ENCODE measurements around the gene AKTIP. TPM values are rescaled to one million over a fixed set of nuclear protein-coding genes. Genes with fewer than 3 reads are reported as not detected.

AKTIP gene
- total and polyA plus RNA-seq, 12 donors = 16.0 to 43.5 (median 31.3) TPM

- no peaks in the 10 kb centered on the region for H3K27me3 ChIP-seq
- H3K27ac ChIP-seq = no peak overlapping the region
- DNase-seq = no peak
- intact Hi-C loops (cut with DNase I) = no loop called here
- peaks cover 0 to 40% of the 10 kb centered on the region in 2 donors for H3K36me3 ChIP-seq (replicated peaks in 1 of 2)
- TF ChIP-seq CTCF (IDR thresholded peaks at IDR 0.05) (no peak), POLR2A (IDR thresholded peaks at IDR 0.05) (no peak)
- no peaks in the 10 kb centered on the region for H3K9me3 ChIP-seq (replicated peaks in 1 of 3)
- no peaks in the 10 kb centered on the region for H3K4me1 ChIP-seq (replicated peaks in 1 of 2)
- WGBS, 4 donors = 74 to 82% (median 79%) methylated on average over 1 of the region's 1 CpG
- H3K4me3 ChIP-seq = no peak overlapping the region
These were observed 13.3 kb downstream of the AKTIP start for GRCh38 chr16:53489755-53490154.

GRCh38 chr16:53486230-53486629, 16.8 kb downstream of the AKTIP start:
- no peak overlapping the region for H3K4me3 ChIP-seq
- intact Hi-C loops (cut with DNase I) = no loop called here
- DNase-seq = no peak
- no peaks in the 10 kb centered on the region for H3K9me3 ChIP-seq (replicated peaks in 1 of 3)
- no peak overlapping the region for H3K27ac ChIP-seq
- no peak for TF ChIP-seq CTCF (IDR thresholded peaks at IDR 0.05)
- TF ChIP-seq POLR2A (IDR thresholded peaks at IDR 0.05) = no peak
- H3K27me3 ChIP-seq = no peaks in the 10 kb centered on the region
- H3K36me3 ChIP-seq (replicated peaks in 1 of 2) = peaks cover 0 to 49% of the 10 kb centered on the region in 2 donors
- no peaks in the 10 kb centered on the region for H3K4me1 ChIP-seq (replicated peaks in 1 of 2)

- Histone ChIP-seq H3K27me3 (no peaks in the 10 kb centered on the region), H3K4me1 (replicated peaks in 1 of 2) (no peaks in the 10 kb centered on the region), H3K27ac (no peak overlapping the region), H3K36me3 (replicated peaks in 1 of 2) (peaks cover 0 to 54% of the 10 kb centered on the region in 2 donors), H3K9me3 (replicated peaks in 1 of 3) (no peaks in the 10 kb centered on the region), H3K4me3 (no peak overlapping the region)
- TF ChIP-seq CTCF (IDR thresholded peaks at IDR 0.05) (no peak), POLR2A (IDR thresholded peaks at IDR 0.05) (no peak)
- intact Hi-C loops (cut with DNase I) = no loop called here
- WGBS, 4 donors = 94 to 97% (median 95%) methylated on average over 2 of the region's 2 CpGs
- no peak for DNase-seq
These were observed 18.5 kb downstream of the AKTIP start for GRCh38 chr16:53484542-53484941.

GRCh38 chr16:53482123-53482522, 20.9 kb downstream of the AKTIP start:
- H3K27ac ChIP-seq = no peak overlapping the region
- no peak for TF ChIP-seq CTCF (IDR thresholded peaks at IDR 0.05)
- no peak for TF ChIP-seq POLR2A (IDR thresholded peaks at IDR 0.05)
- WGBS, 4 donors = 82 to 100% (median 89%) methylated on average over 2 of the region's 2 CpGs
- intact Hi-C loops (cut with DNase I) = no loop called here
- H3K4me1 ChIP-seq (replicated peaks in 1 of 2) = no peaks in the 10 kb centered on the region
- H3K27me3 ChIP-seq = no peaks in the 10 kb centered on the region
- no peak overlapping the region for H3K4me3 ChIP-seq
- DNase-seq = no peak
- H3K36me3 ChIP-seq (replicated peaks in 1 of 2) = peaks cover 0 to 65% of the 10 kb centered on the region in 2 donors
- H3K9me3 ChIP-seq (replicated peaks in 1 of 3) = no peaks in the 10 kb centered on the region

Measured in adrenal gland (tissue), 12 donors.